Fibroblast of lung (primary cell): Measurements from ENCODE around the gene FAM174B. TPM values are rescaled to one million over a fixed set of nuclear protein-coding genes. Genes with fewer than 3 reads are reported as not detected.
"Not testable (repeated sequence)": the region's sequence is repeated elsewhere in the genome, so short reads cannot be mapped to it uniquely, and the experiment has no call there.

Source experiments
- DNase-seq, 2 donors: peaks; one replicate each; pipeline versions ENCODE4 v3.0.0 to v3.0.0-alpha.2; 2010; ENCODE audit warnings: low read depth in 2 of 2
- H2AFZ ChIP-seq: 2 replicates; pipeline ENCODE4 v1.5.1; 2012; ENCODE audit warnings: low read length, control low read depth, inconsistent platforms
- H3K27ac ChIP-seq: 2 replicates; pipeline ENCODE4 v1.5.1; 2011; ENCODE audit warnings: low read length, control low read depth; ENCODE audit not compliant: insufficient read depth
- H3K27me3 ChIP-seq: 2 replicates; pipeline ENCODE4 v1.5.1; 2011; ENCODE audit warnings: mild to moderate bottlenecking, low read length; ENCODE audit not compliant: control insufficient read depth, insufficient read depth
- H3K36me3 ChIP-seq: 2 replicates; pipeline ENCODE4 v1.5.1; 2011; ENCODE audit warnings: low read length; ENCODE audit not compliant: control insufficient read depth, insufficient read depth
- H3K4me1 ChIP-seq: 2 replicates; pipeline ENCODE4 v1.5.1; 2011; ENCODE audit warnings: low read length; ENCODE audit not compliant: control insufficient read depth, insufficient read depth; ENCODE audit errors: extremely low read depth
- H3K4me2 ChIP-seq: 2 replicates; pipeline ENCODE4 v1.5.1; 2011; ENCODE audit warnings: low read length, control low read depth; ENCODE audit not compliant: insufficient read depth; ENCODE audit errors: extremely low read depth
- H3K4me3 ChIP-seq, 4 experiments: fragments of 200-600 bp in 1 of 4; sonication (generic) in 1 of 4; replicated peaks in 1 of 4; 2 replicates each; pipeline ENCODE4 v1.5.1; 2011 to 2016; ENCODE audit warnings: low read length in 4 of 4, low read depth in 3 of 4, mild to moderate bottlenecking in 3 of 4, control low read depth in 2 of 4, inconsistent platforms in 1 of 4, mixed read lengths in 1 of 4; ENCODE audit not compliant: insufficient read depth in 1 of 4; ENCODE audit errors: control extremely low read depth in 1 of 4
- H3K79me2 ChIP-seq: 2 replicates; pipeline ENCODE4 v1.5.1; 2012; ENCODE audit warnings: mild to moderate bottlenecking, low read length, inconsistent platforms; ENCODE audit not compliant: control insufficient read depth, insufficient read depth
- H3K9ac ChIP-seq: 2 replicates; pipeline ENCODE4 v1.5.1; 2011; ENCODE audit warnings: mild to moderate bottlenecking, low read length, control low read depth; ENCODE audit not compliant: insufficient read depth
- H3K9me3 ChIP-seq: 2 replicates; pipeline ENCODE4 v1.5.1; 2012; ENCODE audit warnings: low read depth, low read length; ENCODE audit not compliant: control insufficient read depth, insufficient read depth
- H4K20me1 ChIP-seq: 2 replicates; pipeline ENCODE4 v1.5.1; 2011; ENCODE audit warnings: low read length; ENCODE audit not compliant: control insufficient read depth, insufficient read depth; ENCODE audit errors: extremely low read depth
- EZH2 ChIP-seq: IDR thresholded peaks from 2 replicates; pipeline ENCODE4 v1.5.1; 2012; ENCODE audit warnings: low read length, control low read depth, mild to moderate bottlenecking; ENCODE audit errors: missing control alignments
- polyA plus RNA-seq, 2 donors: library from polyadenylated mRNA; depleted of rRNA in 1 of 2; stranded (reverse) in 1 of 2; unstranded in 1 of 2; fragments of >200 nt; gene quantifications; 2 replicates each; pipeline ENCODE4 v1.2.1, GENCODE V29; 2011 to 2012; ENCODE audit warnings: missing spikeins in 1 of 2
- total RNA-seq: library from RNA; depleted of rRNA; stranded (reverse); fragments of >200 nt; gene quantifications from 2 replicates; pipeline ENCODE4 v1.2.1, GENCODE V29; 2014
- TF ChIP-seq, protein P1 (sequence below), 2 donors: IDR thresholded peaks in 1 of 2; conservative IDR thresholded peaks in 1 of 2; 1 replicate in 1 of 2; 2 replicates in 1 of 2; pipeline ENCODE4 v1.5.1; 2011 to 2012; ENCODE audit warnings: low read length in 2 of 2, control low read depth in 1 of 2, inconsistent platforms in 1 of 2, low read depth in 1 of 2, mild to moderate bottlenecking in 1 of 2

Gene FAM174B
- total and polyA plus RNA-seq, 2 donors (not counting 1 experiment from before 2014, with no cell fraction given), result 0.87 to 2.8 TPM

DNA sequence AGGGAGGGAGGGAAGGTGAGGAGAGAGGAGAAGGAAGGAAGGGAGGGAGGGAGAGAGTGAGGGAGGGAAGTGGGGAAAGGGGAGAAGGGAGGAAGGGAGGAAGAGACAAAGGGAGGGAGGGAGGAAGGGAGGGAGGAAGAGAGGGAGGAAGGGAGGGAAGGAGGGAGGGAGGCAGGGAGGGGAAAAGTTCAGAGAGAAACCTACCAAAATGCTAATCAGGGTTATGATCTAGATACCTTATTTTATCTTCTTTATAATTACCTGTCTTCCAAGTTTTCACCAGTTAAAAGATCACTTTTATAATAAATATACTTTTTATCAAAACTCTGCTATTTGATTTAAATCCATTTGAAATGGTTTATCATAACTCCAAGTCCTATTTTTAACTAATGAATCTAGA is 44.4 kb downstream of the FAM174B start:
- Histone ChIP-seq H3K4me3 (no peak overlapping the region), H2AFZ (no peak overlapping the region), H3K27ac (no peak overlapping the region), H3K4me2 (no peak overlapping the region), H3K27me3 (no peaks in the 10 kb centered on the region), H3K79me2 (no peaks in the 10 kb centered on the region), H3K9me3 (no peaks in the 10 kb centered on the region), H3K36me3 (no peaks in the 10 kb centered on the region), H3K9ac (no peak overlapping the region), H3K4me1 (no peaks in the 10 kb centered on the region), H4K20me1 (no peaks in the 10 kb centered on the region)
- DNase-seq, result no peak
- TF ChIP-seq, protein P1, sequence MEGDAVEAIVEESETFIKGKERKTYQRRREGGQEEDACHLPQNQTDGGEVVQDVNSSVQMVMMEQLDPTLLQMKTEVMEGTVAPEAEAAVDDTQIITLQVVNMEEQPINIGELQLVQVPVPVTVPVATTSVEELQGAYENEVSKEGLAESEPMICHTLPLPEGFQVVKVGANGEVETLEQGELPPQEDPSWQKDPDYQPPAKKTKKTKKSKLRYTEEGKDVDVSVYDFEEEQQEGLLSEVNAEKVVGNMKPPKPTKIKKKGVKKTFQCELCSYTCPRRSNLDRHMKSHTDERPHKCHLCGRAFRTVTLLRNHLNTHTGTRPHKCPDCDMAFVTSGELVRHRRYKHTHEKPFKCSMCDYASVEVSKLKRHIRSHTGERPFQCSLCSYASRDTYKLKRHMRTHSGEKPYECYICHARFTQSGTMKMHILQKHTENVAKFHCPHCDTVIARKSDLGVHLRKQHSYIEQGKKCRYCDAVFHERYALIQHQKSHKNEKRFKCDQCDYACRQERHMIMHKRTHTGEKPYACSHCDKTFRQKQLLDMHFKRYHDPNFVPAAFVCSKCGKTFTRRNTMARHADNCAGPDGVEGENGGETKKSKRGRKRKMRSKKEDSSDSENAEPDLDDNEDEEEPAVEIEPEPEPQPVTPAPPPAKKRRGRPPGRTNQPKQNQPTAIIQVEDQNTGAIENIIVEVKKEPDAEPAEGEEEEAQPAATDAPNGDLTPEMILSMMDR (conservative IDR thresholded peaks at IDR 0.05 in 1 of 2, IDR thresholded peaks at IDR 0.05 in 1 of 2; ENCODE audit: low read depth in 1 of 2, low read length in 2 of 2), result no peak
- TF ChIP-seq EZH2, result no peak

DNA sequence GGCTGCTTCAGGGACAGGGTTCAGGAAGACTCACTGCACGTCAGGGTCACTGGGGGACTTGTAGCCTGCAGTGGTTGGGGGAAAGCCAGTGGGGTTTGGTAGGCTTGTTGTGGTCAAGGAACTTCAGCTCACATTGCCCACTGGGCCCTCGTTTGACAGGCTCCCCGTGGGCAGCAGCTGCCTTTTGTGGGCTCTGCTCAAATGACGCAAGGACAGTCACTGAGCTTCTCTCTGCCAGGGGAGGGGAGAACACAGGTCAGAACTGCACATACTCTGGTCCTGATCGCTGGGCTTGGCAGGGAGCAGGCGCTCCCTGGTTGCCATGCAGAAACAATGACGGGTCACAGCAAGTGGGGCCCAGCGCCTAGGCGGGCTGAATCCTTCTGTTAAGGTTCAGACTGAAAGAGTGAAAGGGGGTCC is 45.5 kb downstream of the FAM174B start:
- H3K4me1 ChIP-seq, result no peaks in the 10 kb centered on the region
- H2AFZ ChIP-seq, result no peak overlapping the region
- no peaks in the 10 kb centered on the region for H3K79me2 ChIP-seq
- H3K9ac ChIP-seq, result no peak overlapping the region
- H3K27me3 ChIP-seq, result no peaks in the 10 kb centered on the region
- no peaks in the 10 kb centered on the region for H3K9me3 ChIP-seq
- no peak overlapping the region for H3K4me3 ChIP-seq
- no peak for DNase-seq
- no peaks in the 10 kb centered on the region for H3K36me3 ChIP-seq
- H4K20me1 ChIP-seq, result no peaks in the 10 kb centered on the region
- no peak overlapping the region for H3K4me2 ChIP-seq
- no peak overlapping the region for H3K27ac ChIP-seq
- TF ChIP-seq, protein P1 (conservative IDR thresholded peaks at IDR 0.05 in 1 of 2, IDR thresholded peaks at IDR 0.05 in 1 of 2; ENCODE audit: low read depth in 1 of 2, low read length in 2 of 2), result no peak
- TF ChIP-seq EZH2, result no peak

DNA sequence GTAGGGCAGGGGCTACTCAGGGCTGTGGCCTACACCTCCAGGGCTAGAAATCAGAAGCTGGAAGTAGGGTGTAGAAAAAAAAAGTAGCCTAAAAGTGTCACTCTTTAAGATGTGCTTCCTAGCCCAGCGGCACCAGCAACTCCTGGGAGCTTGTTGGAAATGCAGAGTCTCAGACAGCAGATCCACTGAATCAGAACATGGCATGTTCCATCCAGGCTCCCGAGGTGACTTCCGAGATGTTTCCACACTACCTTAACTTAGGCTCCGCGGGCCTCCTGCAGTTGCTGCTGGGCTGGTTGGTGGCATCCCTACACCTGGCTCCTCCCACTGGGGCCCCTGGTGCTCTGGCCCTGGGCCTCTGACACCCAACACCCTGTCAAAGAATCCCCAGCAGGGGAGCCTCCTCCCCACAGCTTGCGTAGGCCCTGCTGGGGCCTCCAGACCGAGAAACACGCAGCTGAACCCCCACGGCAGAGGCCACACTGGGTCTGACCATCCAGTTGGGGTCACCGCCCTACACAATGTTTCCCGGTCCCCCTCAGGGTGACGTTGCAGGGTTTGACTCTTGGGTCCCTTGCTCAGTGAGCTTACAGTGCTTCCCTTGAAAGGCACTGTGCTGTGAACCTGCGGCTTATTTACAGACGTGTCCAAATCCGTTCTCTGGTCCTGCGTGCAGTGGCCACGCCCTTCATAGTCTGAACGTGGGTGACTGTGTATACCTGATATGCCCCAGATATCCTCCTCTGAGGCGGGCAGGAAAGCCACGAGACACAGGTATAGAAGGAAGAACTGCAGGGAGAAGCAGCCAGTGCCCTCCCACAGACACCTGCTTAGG is 46.5 kb downstream of the FAM174B start:
- Histone ChIP-seq H4K20me1 (no peaks in the 10 kb centered on the region), H3K36me3 (no peaks in the 10 kb centered on the region), H3K27ac (no peak overlapping the region), H2AFZ (no peak overlapping the region), H3K9ac (no peak overlapping the region), H3K9me3 (no peaks in the 10 kb centered on the region), H3K4me1 (no peaks in the 10 kb centered on the region), H3K4me2 (no peak overlapping the region), H3K27me3 (no peaks in the 10 kb centered on the region), H3K4me3 (no peak overlapping the region), H3K79me2 (no peaks in the 10 kb centered on the region)
- DNase-seq, result no peak
- TF ChIP-seq, protein P1 (conservative IDR thresholded peaks at IDR 0.05 in 1 of 2, IDR thresholded peaks at IDR 0.05 in 1 of 2; ENCODE audit: low read depth in 1 of 2, low read length in 2 of 2), result no peak
- TF ChIP-seq EZH2, result no peak

DNA sequence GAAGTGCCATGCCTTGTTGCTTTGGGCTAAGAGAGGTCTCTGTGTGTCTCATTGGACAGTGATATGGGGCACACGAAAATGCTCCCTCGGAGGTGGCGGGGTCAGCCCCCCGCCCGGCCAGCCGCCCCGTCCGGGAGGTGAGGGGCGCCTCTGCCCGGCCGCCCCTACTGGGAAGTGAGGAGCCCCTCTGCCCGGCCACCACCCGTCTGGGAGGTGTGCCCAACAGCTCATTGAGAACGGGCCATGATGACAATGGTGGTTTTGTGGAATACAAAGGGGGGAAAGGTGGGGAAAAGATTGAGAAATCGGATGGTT is 48.8 kb downstream of the FAM174B start:
- not testable (repeated sequence) for H3K4me2 ChIP-seq, H3K27me3 ChIP-seq, H3K4me1 ChIP-seq, H3K27ac ChIP-seq, H3K79me2 ChIP-seq, H2AFZ ChIP-seq, H3K9ac ChIP-seq, DNase-seq, H3K36me3 ChIP-seq, H3K9me3 ChIP-seq, H3K4me3 ChIP-seq, H4K20me1 ChIP-seq
